CD4-positive, alpha-beta memory T cell (primary cell): ENCODE results near the gene IRF5. TPM values are rescaled to one million over a fixed set of nuclear protein-coding genes. Genes with fewer than 3 reads are reported as not detected.

ENCODE experiments used
- CTCF ChIA-PET: fragments of 350-600 bp; sonication (Branson Sonifier 250); formaldehyde crosslinking; loops from one replicate; lab custom pipeline; 2021; ENCODE audit warnings: inconsistent platforms; ENCODE audit not compliant: partially characterized antibody; lab: Charles Lee
- POLR2A ChIA-PET: fragments of 350-600 bp; sonication (Branson Sonifier 250); formaldehyde crosslinking; loops from one replicate; lab custom pipeline; 2021; ENCODE audit not compliant: partially characterized antibody; lab: Charles Lee
- DNase-seq, 5 donors: peaks; one replicate each; pipeline versions ENCODE4 v3.0.0 to v3.0.0-alpha.2; 2020 to 2022; ENCODE audit warnings: mixed read lengths in 1 of 5
- H3K27ac ChIP-seq: one replicate; pipeline ENCODE4 v1.7.0; 2013; ENCODE audit warnings: low read depth, low read length
- H3K27me3 ChIP-seq: 2 replicates; pipeline ENCODE4 v1.7.0; 2013; ENCODE audit warnings: mild to moderate bottlenecking, low read length, moderate library complexity; ENCODE audit not compliant: insufficient read depth
- H3K36me3 ChIP-seq: 2 replicates; pipeline ENCODE4 v1.7.0; 2013; ENCODE audit warnings: mild to moderate bottlenecking, low read length, moderate library complexity; ENCODE audit not compliant: insufficient read depth
- H3K4me1 ChIP-seq: 2 replicates; pipeline ENCODE4 v1.7.0; 2013; ENCODE audit warnings: mild to moderate bottlenecking, low read length, moderate library complexity; ENCODE audit not compliant: insufficient read depth
- H3K4me3 ChIP-seq, 2 donors: one replicate each; pipeline ENCODE4 v1.7.0; 2013; ENCODE audit warnings: low read length in 2 of 2, mild to moderate bottlenecking in 1 of 2
- H3K9me3 ChIP-seq, 2 donors: one replicate each; pipeline ENCODE4 v1.7.0; 2013; ENCODE audit warnings: low read length in 2 of 2, control low read depth in 1 of 2; ENCODE audit not compliant: control insufficient read depth in 1 of 2
- H3K27ac Mint-ChIP-seq, 7 donors: one replicate each; pipeline ENCODE4 v1.8.0; 2020 to 2021; ENCODE audit warnings: mixed read lengths in 7 of 7, mild to moderate bottlenecking in 6 of 7, inconsistent platforms in 3 of 7, moderate library complexity in 3 of 7
- H3K27me3 Mint-ChIP-seq, 2 donors: one replicate each; pipeline ENCODE4 v1.8.0; 2020 to 2021; ENCODE audit warnings: mixed read lengths in 2 of 2
- H3K36me3 Mint-ChIP-seq, 2 donors: one replicate each; pipeline ENCODE4 v1.8.0; 2020 to 2021; ENCODE audit warnings: mixed read lengths in 2 of 2, inconsistent platforms in 1 of 2, mild to moderate bottlenecking in 1 of 2
- H3K4me1 Mint-ChIP-seq, 4 donors: one replicate each; pipeline ENCODE4 v1.8.0; 2020 to 2021; ENCODE audit warnings: mixed read lengths in 4 of 4, mild to moderate bottlenecking in 1 of 4
- H3K4me3 Mint-ChIP-seq, 8 donors: one replicate each; pipeline ENCODE4 v1.8.0; 2020 to 2021; ENCODE audit warnings: mixed read lengths in 8 of 8, mild to moderate bottlenecking in 7 of 8, moderate library complexity in 6 of 8, inconsistent platforms in 3 of 8
- H3K9me3 Mint-ChIP-seq, 8 donors: one replicate each; pipeline ENCODE4 v1.8.0; 2020 to 2021; ENCODE audit warnings: mixed read lengths in 8 of 8, mild to moderate bottlenecking in 5 of 8, inconsistent platforms in 3 of 8, moderate library complexity in 1 of 8
- intact Hi-C: fragments of 100-400 bp; cut with micrococcal nuclease; formaldehyde crosslinking; loops from one replicate; pipeline ENCODE4 v1.15.1; 2023
- polyA plus RNA-seq, 2 donors: library from polyadenylated mRNA; unstranded; fragments of 300-500 nt; fragmentation: Illumina TruSeq; gene quantifications; one replicate each; pipeline ENCODE4 v1.2.3, GENCODE V29; 2021
- total RNA-seq, 2 experiments: library from RNA; stranded (reverse); gene quantifications; one replicate each; pipeline ENCODE4 v1.2.3, GENCODE V29; 2021

Gene IRF5
- total and polyA plus RNA-seq, 4 experiments from 2014 or later = 7.2 to 27.8 (median 11.8) TPM

DNA sequence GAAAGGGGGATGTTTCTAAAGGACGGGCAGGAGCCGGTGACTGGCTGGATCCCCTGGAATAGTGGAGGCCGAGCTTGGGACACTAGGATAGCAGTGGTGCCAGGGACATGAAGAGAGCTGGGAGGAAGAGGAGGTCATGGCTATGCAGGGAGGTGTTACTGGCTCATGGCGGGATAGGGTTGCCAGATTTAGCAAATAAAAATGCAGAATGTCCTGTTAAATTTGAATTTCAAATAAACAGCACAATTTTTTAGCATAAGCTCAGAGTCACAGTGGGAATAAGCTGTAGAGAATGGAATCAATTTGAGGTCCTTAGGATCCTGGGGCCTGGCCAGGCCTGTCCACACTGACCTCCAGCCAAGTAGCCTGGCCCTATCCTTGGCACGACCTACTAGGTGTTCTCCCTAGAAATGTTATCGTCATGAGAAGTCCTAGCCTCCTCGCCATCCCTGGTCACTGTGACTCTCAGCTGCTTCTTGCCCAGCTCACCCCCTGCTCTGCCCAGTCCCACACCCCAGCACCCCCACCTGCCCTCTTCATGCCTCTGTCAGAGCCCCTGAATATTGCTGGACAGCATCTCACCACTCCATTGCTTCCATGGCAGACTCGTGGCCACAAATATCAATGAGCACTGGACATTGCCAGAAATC, 19.6 kb upstream of the IRF5 start:
- H3K4me3 ChIP-seq = no peak overlapping the region
- intact Hi-C loops = no loop called here
- peaks cover 23 to 30% of the 10 kb centered on the region in 2 donors for H3K27me3 Mint-ChIP-seq
- H3K9me3 Mint-ChIP-seq = no peaks in the 10 kb centered on the region
- POLR2A ChIA-PET = no interaction called here
- no peak overlapping the region for H3K27ac Mint-ChIP-seq
- H3K27me3 ChIP-seq = peaks cover 6% of the 10 kb centered on the region
- H3K9me3 ChIP-seq = no peaks in the 10 kb centered on the region
- no peak for DNase-seq
- H3K36me3 ChIP-seq = no peaks in the 10 kb centered on the region
- CTCF ChIA-PET = interaction anchor here (1.2 kb wide), 1 partner anchor 30 kb away, joined by 4 read pairs; no protein-coding TSS in a partner anchor
- no peak overlapping the region for H3K4me3 Mint-ChIP-seq
- H3K4me1 ChIP-seq = peaks cover 4% of the 10 kb centered on the region
- peaks cover 6 to 15% (median 9%) of the 10 kb centered on the region in 4 donors for H3K4me1 Mint-ChIP-seq
- H3K27ac ChIP-seq = no peak overlapping the region
- H3K36me3 Mint-ChIP-seq = no peaks in the 10 kb centered on the region

DNA sequence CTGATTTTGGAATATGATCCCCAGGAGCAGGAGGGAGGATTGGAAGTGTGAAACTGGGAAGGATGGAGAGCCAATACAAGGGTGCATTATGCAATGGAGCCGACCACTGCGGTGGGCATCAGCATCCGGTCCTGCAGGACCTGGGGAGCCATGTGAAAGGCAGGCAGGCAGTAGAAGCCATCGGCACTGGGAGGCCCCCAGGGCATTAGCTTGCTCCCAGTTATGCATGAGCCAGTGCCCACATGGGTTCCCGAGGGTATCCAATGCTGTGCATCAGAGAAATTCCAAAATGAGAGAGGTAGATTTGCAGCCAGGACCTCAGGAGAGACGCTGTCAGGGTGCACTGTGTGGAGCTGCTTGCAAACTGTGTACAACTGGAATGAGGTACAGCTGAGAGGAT, 18.5 kb upstream of the IRF5 start:
- CTCF ChIA-PET = no interaction called here
- POLR2A ChIA-PET = no interaction called here

DNA sequence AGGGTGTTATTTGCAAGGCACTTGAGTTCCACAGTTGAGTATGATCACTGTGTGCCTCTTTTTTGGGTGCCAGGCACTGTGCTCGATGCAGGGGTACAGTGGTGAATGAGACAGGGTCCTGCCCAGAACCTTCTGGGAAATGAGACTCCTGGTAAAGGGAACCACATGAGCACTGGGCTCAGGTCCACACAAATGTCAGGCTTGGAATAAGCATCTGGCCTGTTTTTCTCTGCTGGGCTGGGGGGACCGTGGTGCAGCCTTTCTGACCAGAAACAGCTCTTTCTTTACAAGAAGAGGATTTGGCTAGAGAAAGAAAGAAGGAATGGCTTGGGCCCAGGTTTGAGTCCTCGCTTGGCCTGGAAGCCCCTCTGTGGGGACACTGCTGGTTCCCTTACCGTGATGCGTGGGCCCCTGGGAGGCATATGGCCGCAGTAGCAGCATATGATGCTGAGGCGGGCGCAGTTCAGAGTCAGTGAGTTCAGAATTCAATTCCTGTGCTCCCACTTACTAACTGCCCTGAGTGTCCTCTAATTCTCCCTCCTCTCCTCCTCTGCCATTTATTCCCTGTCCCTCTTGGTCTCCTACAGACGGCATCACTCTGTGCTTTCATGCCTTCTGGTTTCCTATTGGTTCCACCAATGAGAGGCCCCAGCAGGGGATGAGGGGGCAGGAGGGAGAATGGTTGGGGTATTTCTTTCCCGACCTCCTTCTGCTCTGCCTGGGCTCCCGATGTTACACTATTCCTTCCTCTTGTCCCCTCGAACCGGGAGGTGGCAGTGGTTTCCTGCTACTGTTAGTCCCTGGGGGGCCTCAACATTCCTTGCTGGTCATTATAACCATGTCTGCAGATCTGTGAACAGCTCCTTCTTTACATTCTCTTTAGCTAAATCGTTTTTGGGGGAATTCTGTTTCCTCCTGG, 17.6 kb upstream of the IRF5 start:
- intact Hi-C loops = no loop called here
- no peak for DNase-seq
- Mint-ChIP-seq H3K27ac (no peak overlapping the region), H3K27me3 (peaks cover 19 to 27% of the 10 kb centered on the region in 2 donors), H3K4me1 (peaks cover 4 to 5% (median 5%) of the 10 kb centered on the region in 4 donors), H3K4me3 (no peak overlapping the region), H3K36me3 (no peaks in the 10 kb centered on the region), H3K9me3 (no peaks in the 10 kb centered on the region)
- no peaks in the 10 kb centered on the region for H3K36me3 ChIP-seq
- no peak overlapping the region for H3K27ac ChIP-seq
- no peak overlapping the region for H3K4me3 ChIP-seq
- no peaks in the 10 kb centered on the region for H3K9me3 ChIP-seq
- ChIA-PET CTCF (interaction anchor here (0.6 to 1.0 kb wide), 2 partner anchors 172 to 319 kb away, joined by 3 read pairs; no protein-coding TSS in a partner anchor), POLR2A (no interaction called here)
- H3K27me3 ChIP-seq = no peaks in the 10 kb centered on the region
- H3K4me1 ChIP-seq = no peaks in the 10 kb centered on the region

More for the DNA sequence above, 18.5 kb upstream of the IRF5 start:
- Mint-ChIP-seq H3K4me3 (no peak overlapping the region), H3K27me3 (peaks cover 22 to 30% of the 10 kb centered on the region in 2 donors), H3K9me3 (no peaks in the 10 kb centered on the region), H3K27ac (no peak overlapping the region), H3K36me3 (no peaks in the 10 kb centered on the region), H3K4me1 (peaks cover 4 to 12% (median 7%) of the 10 kb centered on the region in 4 donors)
- Histone ChIP-seq H3K27me3 (peaks cover 6% of the 10 kb centered on the region), H3K36me3 (no peaks in the 10 kb centered on the region), H3K27ac (no peak overlapping the region), H3K4me1 (peaks cover 4% of the 10 kb centered on the region), H3K9me3 (no peaks in the 10 kb centered on the region), H3K4me3 (no peak overlapping the region)
- intact Hi-C loops = no loop called here
- DNase-seq = no peak

DNA sequence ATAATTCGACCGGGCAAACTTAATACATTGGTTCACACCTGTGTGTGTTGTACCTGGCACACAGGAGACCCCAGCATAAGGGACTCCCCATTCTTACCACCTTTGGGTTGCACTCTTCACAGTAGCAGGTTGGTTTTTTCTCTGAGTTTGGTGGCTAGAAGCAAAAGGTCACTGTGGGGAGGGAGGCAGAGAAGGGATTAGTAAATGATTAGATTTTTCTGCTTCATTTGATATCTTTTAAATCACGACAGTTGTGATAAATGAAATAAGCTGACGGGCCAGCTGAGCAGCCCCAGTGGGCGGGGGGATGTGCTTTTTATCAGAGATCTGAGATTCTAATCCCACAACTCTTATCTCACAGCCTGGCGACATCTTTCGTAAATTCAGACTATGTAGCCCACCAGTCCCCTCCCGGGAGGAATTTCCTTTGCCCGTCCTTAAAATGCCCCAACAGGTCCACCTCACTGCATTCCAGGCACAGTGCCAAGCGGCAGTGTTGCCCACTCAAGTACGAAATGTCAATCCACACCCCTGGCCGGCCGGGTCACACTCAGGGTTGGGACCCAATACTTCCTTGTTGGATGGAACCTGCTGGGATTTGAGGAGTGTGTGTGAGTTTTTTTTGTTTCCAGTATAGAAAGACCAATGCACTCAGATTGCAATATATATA, 16.7 kb upstream of the IRF5 start:
- no peak overlapping the region for H3K27ac Mint-ChIP-seq
- intact Hi-C loops = no loop called here
- H3K27me3 Mint-ChIP-seq = peaks cover 15 to 23% of the 10 kb centered on the region in 2 donors
- no peak overlapping the region for H3K27ac ChIP-seq
- no peak for DNase-seq
- H3K4me1 Mint-ChIP-seq = no peaks in the 10 kb centered on the region
- POLR2A ChIA-PET = no interaction called here
- H3K4me3 Mint-ChIP-seq = no peak overlapping the region
- no peaks in the 10 kb centered on the region for H3K36me3 ChIP-seq
- CTCF ChIA-PET = interaction anchor here (1.0 kb wide), 1 partner anchor 171 kb away, joined by 3 read pairs; no protein-coding TSS in a partner anchor
- H3K4me1 ChIP-seq = no peaks in the 10 kb centered on the region
- no peak overlapping the region for H3K4me3 ChIP-seq
- H3K27me3 ChIP-seq = no peaks in the 10 kb centered on the region
- no peaks in the 10 kb centered on the region for H3K9me3 ChIP-seq
- no peaks in the 10 kb centered on the region for H3K36me3 Mint-ChIP-seq
- no peaks in the 10 kb centered on the region for H3K9me3 Mint-ChIP-seq

DNA sequence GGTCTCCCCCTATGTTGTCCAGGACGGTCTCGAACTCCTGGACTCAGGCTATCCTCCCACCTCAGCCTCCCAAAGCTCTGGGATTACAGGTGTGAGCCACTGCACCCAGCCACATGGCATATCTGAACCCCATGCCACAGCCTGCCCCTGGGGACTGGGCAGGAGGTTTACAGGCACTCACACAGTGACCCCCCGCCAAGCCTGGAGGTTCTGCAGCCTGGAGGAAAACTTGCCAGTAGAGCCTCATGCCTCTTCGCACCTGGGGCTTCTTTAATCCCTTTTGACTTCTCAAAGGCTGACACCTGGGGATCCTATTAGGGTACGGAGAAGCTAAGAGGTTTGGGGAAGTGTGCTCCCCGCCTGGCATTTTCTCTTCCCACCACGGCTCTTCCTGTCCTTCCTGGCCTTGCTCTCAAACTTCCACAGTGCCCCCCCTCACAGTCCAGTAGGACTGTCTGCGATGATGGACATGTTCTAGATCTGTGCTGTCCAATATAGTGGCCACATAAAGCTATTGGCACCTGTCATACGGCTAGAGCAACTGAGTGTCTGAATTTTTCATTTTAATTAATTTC, 15.8 kb upstream of the IRF5 start:
- Mint-ChIP-seq H3K27ac (peak overlapping the region in 1 of 7 donors; percentile 25), H3K4me3 (no peak overlapping the region), H3K27me3 (peaks cover 14 to 18% of the 10 kb centered on the region in 2 donors), H3K4me1 (no peaks in the 10 kb centered on the region), H3K9me3 (no peaks in the 10 kb centered on the region), H3K36me3 (no peaks in the 10 kb centered on the region)
- Histone ChIP-seq H3K9me3 (no peaks in the 10 kb centered on the region), H3K27me3 (no peaks in the 10 kb centered on the region), H3K4me1 (no peaks in the 10 kb centered on the region), H3K4me3 (no peak overlapping the region), H3K36me3 (no peaks in the 10 kb centered on the region), H3K27ac (no peak overlapping the region)
- intact Hi-C loops = no loop called here
- no peak for DNase-seq
- ChIA-PET POLR2A (interaction anchor here (1.1 kb wide), 1 partner anchor 18 kb away, joined by 3 read pairs; no protein-coding TSS in a partner anchor), CTCF (interaction anchor here (1.0 kb wide), 1 partner anchor 170 kb away, joined by 4 read pairs; no protein-coding TSS in a partner anchor)

DNA sequence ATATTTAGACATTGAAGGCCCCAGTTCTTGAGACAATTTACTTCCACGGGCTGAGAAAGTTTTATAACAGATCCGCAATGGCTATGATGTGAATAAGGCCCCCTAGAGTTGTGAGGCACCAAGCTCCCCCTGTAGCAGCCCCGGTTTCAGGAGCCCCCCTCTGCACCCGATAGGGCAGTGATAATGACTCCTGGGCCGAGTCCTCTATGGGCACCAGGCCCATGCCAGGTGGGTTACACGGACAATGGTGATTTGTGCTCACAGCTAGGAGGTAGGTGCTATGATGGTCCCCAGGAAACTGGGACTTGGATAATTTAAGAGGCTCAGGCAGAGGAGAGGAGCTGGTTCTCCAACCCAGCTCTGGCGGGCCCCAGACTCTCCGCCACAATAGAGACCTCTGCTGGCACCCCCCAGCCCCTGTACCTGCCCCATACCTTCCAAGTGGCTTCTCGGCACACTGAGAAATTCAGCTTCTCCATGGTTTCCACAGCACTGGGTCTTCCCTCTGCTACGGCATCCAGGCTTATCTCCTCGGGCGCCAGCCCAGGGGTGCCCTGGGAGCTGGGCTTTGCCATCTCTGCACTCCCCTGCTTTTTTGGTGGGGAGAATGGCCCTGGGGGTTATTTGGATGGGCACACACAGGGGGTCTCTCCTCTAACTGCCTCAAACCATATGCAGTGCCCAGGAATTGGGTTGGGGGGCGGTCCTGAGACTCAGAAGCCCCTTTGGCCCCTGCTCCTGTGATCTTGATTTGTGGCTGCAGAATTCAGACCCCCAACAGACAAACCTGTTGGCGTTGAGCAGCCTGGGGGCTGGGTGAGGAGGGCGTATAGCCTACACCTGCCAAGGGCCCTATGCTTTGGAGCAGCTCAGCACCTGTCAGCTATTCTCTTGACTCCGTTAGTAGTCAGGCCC, 15.0 kb upstream of the IRF5 start:
- ChIA-PET POLR2A (interaction anchor here (0.6 to 1.1 kb wide), 2 partner anchors 10 to 17 kb away, joined by 3 read pairs; no protein-coding TSS in a partner anchor), CTCF (interaction anchor here (1.0 kb wide), 1 partner anchor 169 kb away, joined by 4 read pairs; no protein-coding TSS in a partner anchor)
- Mint-ChIP-seq H3K4me3 (no peak overlapping the region), H3K27ac (peak overlapping the region in 1 of 7 donors; percentile 40), H3K27me3 (peaks cover 11 to 16% of the 10 kb centered on the region in 2 donors), H3K9me3 (no peaks in the 10 kb centered on the region), H3K4me1 (no peaks in the 10 kb centered on the region), H3K36me3 (no peaks in the 10 kb centered on the region)
- Histone ChIP-seq H3K9me3 (no peaks in the 10 kb centered on the region), H3K36me3 (no peaks in the 10 kb centered on the region), H3K27me3 (no peaks in the 10 kb centered on the region), H3K4me1 (no peaks in the 10 kb centered on the region), H3K4me3 (no peak overlapping the region), H3K27ac (no peak overlapping the region)
- intact Hi-C loops = no loop called here
- no peak for DNase-seq
